Inflammatory macrophage treated with lipopolysaccharide for 4 hours (primary cell): ENCODE results near the gene RMDN3.

Experiments used
- DNase-seq: peaks from one replicate; pipeline ENCODE4 v3.0.0-alpha.2; 2020

The RMDN3 gene

DNA sequence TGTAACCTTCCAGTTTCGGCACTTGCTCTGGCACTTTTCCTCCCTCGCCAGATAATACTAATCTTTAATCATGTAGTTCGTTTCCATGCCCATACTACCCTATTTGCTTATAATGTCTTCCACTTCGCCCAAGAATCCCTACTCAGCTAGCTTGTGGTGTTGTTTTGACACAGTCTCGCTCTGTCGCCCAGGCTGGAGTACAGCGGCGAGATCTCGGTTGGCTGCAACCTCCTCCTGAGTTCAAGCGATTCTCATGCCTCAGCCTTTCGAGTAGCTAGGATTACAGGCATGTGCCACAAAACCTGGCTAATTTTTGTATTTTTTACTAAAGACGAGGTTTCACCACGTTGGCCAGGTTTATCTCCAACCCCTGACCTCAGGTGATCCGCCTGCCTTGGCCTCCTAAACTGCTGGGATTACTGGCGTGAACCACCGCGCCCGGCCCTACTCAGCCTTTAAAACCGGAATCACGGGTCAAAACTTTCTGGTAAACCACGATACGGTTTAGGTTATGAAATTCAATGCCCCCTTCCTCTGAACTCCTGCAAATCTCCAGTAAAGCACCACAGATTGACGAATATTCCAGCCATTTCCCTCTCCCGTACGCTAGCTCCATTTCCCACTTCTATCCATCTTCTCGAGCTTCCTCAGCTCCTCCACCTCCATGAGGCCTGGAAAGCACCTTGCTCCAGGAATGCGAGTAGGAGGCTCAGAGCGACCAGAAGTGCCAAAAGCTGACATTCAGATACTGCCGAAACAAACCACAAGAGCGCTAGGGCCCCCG lies 61.0 kb downstream of the RMDN3 start:
- DNase-seq = no peak

- DNase-seq = no peak
Observed at GRCh38 chr15:40691737-40692136, 63.3 kb downstream of the RMDN3 start.

DNA sequence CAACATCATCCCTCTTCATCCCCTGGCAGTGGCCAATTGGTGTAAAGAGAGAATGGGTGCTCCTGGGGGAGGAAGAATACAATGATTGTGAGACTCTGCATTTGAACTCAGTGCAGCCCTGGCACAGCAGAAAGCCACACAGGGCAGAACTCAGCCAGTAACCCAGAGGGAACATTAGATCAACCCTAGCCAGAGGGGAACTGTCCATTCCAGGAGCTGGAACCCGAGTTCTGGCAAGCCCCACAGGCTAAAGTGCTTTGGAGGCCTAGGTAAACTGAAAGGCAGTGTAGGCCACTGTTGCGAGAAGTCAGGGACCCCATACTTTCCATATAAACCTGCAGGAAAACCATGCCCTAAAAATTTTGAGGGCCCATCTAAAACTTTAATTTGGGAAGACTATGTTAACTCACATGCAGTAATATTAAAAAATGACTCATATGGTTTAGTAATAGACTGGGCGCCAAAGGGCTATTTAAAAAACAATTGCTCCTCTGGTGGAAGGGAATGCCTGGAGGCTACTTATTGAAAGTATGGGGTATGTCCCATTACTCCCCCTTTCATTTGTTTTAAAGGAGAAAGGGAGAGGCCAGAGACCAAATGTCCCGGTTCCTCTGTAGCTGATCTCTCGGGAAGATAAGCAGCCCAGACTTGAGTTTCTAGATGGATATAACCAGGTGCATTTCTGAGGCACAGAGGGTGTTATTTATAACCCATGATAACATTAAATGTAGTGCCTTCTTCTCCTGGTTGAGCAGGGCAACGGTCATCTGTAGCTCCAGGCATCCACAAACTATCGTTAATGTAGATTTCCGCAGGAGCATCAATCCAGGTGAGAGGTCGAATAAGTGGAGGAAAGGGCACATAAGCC lies 65.9 kb downstream of the RMDN3 start:
- DNase-seq = no peak
